Neural cell (in vitro differentiated cells): ENCODE data around the gene MPDZ. TPM values are rescaled to one million over a fixed set of nuclear protein-coding genes. Genes with fewer than 3 reads are reported as not detected.

Experiments used
- H2AFZ ChIP-seq: fragments of 200-600, 300-800 bp; sonication (generic), shearing (Covaris generic); 2 replicates; pipeline ENCODE4 v1.6.0; 2014; ENCODE audit warnings: low read depth, mild to moderate bottlenecking, antibody characterized with exemption, low read length, moderate library complexity
- H3F3A ChIP-seq: fragments of 200-600 bp; shearing (Covaris generic); 2 replicates; pipeline ENCODE4 v1.6.1; 2016; ENCODE audit warnings: mild to moderate bottlenecking, moderate library complexity, mixed read lengths, antibody characterized with exemption, low read length; ENCODE audit not compliant: insufficient read depth, poor library complexity, severe bottlenecking
- H3K27ac ChIP-seq: fragments of 200-600, 300-800 bp; sonication (generic), shearing (Covaris generic); 2 replicates; pipeline ENCODE4 v1.5.1; 2014; ENCODE audit warnings: mild to moderate bottlenecking, low read length, moderate library complexity
- H3K27me3 ChIP-seq: fragments of 300-800, 200-600 bp; sonication (generic), shearing (Covaris generic); 2 replicates; pipeline ENCODE4 v1.6.0; 2014; ENCODE audit warnings: mild to moderate bottlenecking, low read depth, low read length, moderate library complexity; ENCODE audit not compliant: insufficient read depth
- H3K36me3 ChIP-seq: fragments of 300-800, 200-600 bp; sonication (generic), shearing (Covaris generic); 2 replicates; pipeline ENCODE4 v1.5.1; 2014; ENCODE audit warnings: mild to moderate bottlenecking, antibody characterized with exemption, low read length, moderate library complexity; ENCODE audit not compliant: insufficient read depth
- H3K4me2 ChIP-seq: fragments of 300-800, 200-600 bp; sonication (generic), shearing (Covaris generic); 2 replicates; pipeline ENCODE4 v1.6.0; 2014; ENCODE audit warnings: mild to moderate bottlenecking, low read length
- H3K4me3 ChIP-seq: fragments of 300-800, 200-600 bp; sonication (generic), shearing (Covaris generic); 2 replicates; pipeline ENCODE4 v1.5.1; 2014; ENCODE audit warnings: mild to moderate bottlenecking, low read length, moderate library complexity
- H3K79me2 ChIP-seq: fragments of 200-600 bp; shearing (Covaris generic); replicated peaks from 2 replicates; pipeline ENCODE4 v1.6.0; 2014; ENCODE audit warnings: mild to moderate bottlenecking, low read length, moderate library complexity; ENCODE audit not compliant: insufficient read depth
- H3K9ac ChIP-seq: fragments of 300-800, 200-600 bp; sonication (generic), shearing (Covaris generic); 2 replicates; pipeline ENCODE4 v1.6.1; 2016; ENCODE audit warnings: mild to moderate bottlenecking, low read length, mixed read lengths
- H3K9me2 ChIP-seq: fragments of 200-600 bp; shearing (Covaris generic); 2 replicates; pipeline ENCODE4 v1.6.1; 2016; ENCODE audit warnings: mild to moderate bottlenecking, low read length, mixed read lengths; ENCODE audit not compliant: insufficient read depth
- H3K9me3 ChIP-seq: fragments of 200-600, 300-800 bp; sonication (generic), shearing (Covaris generic); 2 replicates; pipeline ENCODE4 v1.6.1; 2016; ENCODE audit warnings: mild to moderate bottlenecking, mixed run types, low read length, moderate library complexity, mixed read lengths
- H4K20me1 ChIP-seq: fragments of 200-600 bp; shearing (Covaris generic); 2 replicates; pipeline ENCODE4 v1.6.1; 2016; ENCODE audit warnings: mild to moderate bottlenecking, mixed run types; ENCODE audit not compliant: insufficient read depth
- CTCF ChIP-seq: fragments of 450-650 bp; IDR thresholded peaks from 2 replicates; pipeline ENCODE4 v1.5.1; 2014; ENCODE audit warnings: antibody characterized with exemption, mild to moderate bottlenecking, moderate library complexity; ENCODE audit not compliant: poor library complexity, severe bottlenecking
- EP300 ChIP-seq: fragments of 450-650 bp; conservative IDR thresholded peaks from 2 replicates; pipeline ENCODE4 v1.6.1; 2014; ENCODE audit warnings: antibody characterized with exemption, mild to moderate bottlenecking, moderate library complexity; ENCODE audit not compliant: poor library complexity, severe bottlenecking
- EZH2 ChIP-seq: fragments of 200-600, 300-800 bp; shearing (Covaris generic), sonication (generic); IDR thresholded peaks from 2 replicates; pipeline ENCODE4 v1.6.1; 2014; ENCODE audit warnings: antibody characterized with exemption, low read length, borderline replicate concordance, mild to moderate bottlenecking; ENCODE audit not compliant: insufficient read depth, poor library complexity, severe bottlenecking
- MXI1 ChIP-seq: fragments of 450-650 bp; conservative IDR thresholded peaks from 2 replicates; pipeline ENCODE4 v1.6.1; 2014; ENCODE audit warnings: antibody characterized with exemption, mild to moderate bottlenecking; ENCODE audit not compliant: poor library complexity, severe bottlenecking
- POLR2AphosphoS5 ChIP-seq: IDR thresholded peaks from 2 replicates; pipeline ENCODE4 v1.6.1; 2012
- RAD21 ChIP-seq: fragments of 450-650 bp; conservative IDR thresholded peaks from 2 replicates; pipeline ENCODE4 v1.6.1; 2014; ENCODE audit warnings: antibody characterized with exemption, mild to moderate bottlenecking, moderate library complexity
- REST ChIP-seq: IDR thresholded peaks from 2 replicates; pipeline ENCODE4 v1.6.1; 2012; ENCODE audit warnings: borderline replicate concordance
- SMC3 ChIP-seq: fragments of 450-650 bp; conservative IDR thresholded peaks from 2 replicates; pipeline ENCODE4 v1.6.1; 2014; ENCODE audit warnings: antibody characterized with exemption, mild to moderate bottlenecking, moderate library complexity; ENCODE audit not compliant: poor library complexity
- TAF1 ChIP-seq: IDR thresholded peaks from 2 replicates; pipeline ENCODE4 v1.6.1; 2012; ENCODE audit warnings: low read depth
- polyA plus RNA-seq: library from polyadenylated mRNA; depleted of rRNA; stranded (reverse); fragments of >200 nt; gene quantifications from 2 replicates; pipeline ENCODE4 v1.2.3, GENCODE V29; 2014

Gene MPDZ
- polyA plus RNA-seq, 1 donor from 2014 or later = 13.1 TPM

GRCh38 chr9:13171261-13171660 lies 108.2 kb downstream of the MPDZ start:
- H3K4me2 ChIP-seq = no peak overlapping the region
- no peaks in the 10 kb centered on the region for H3F3A ChIP-seq
- no peaks in the 10 kb centered on the region for H3K36me3 ChIP-seq
- TF ChIP-seq EZH2 = no peak
- TF ChIP-seq MXI1 = no peak
- no peak for TF ChIP-seq RAD21
- no peak for TF ChIP-seq CTCF
- no peak for TF ChIP-seq REST
- no peak for TF ChIP-seq TAF1
- no peak for TF ChIP-seq POLR2AphosphoS5
- no peak for TF ChIP-seq SMC3
- no peak overlapping the region for H3K4me3 ChIP-seq
- no peaks in the 10 kb centered on the region for H3K27me3 ChIP-seq
- H3K27ac ChIP-seq = no peak overlapping the region
- no peaks in the 10 kb centered on the region for H3K9me3 ChIP-seq
- H3K9ac ChIP-seq = no peak overlapping the region
- no peaks in the 10 kb centered on the region for H4K20me1 ChIP-seq
- no peak overlapping the region for H2AFZ ChIP-seq
- H3K79me2 ChIP-seq = no peaks in the 10 kb centered on the region
- no peaks in the 10 kb centered on the region for H3K9me2 ChIP-seq

- H3K4me3 ChIP-seq = no peak overlapping the region
- no peak overlapping the region for H2AFZ ChIP-seq
- H3K9me3 ChIP-seq = no peaks in the 10 kb centered on the region
- no peak overlapping the region for H3K9ac ChIP-seq
- H4K20me1 ChIP-seq = no peaks in the 10 kb centered on the region
- H3K4me2 ChIP-seq = no peak overlapping the region
- no peak for TF ChIP-seq TAF1
- no peak for TF ChIP-seq EZH2
- TF ChIP-seq RAD21 = no peak
- TF ChIP-seq EP300 = no peak
- TF ChIP-seq CTCF = no peak
- no peak for TF ChIP-seq POLR2AphosphoS5
- TF ChIP-seq MXI1 = no peak
- TF ChIP-seq REST = no peak
- no peak for TF ChIP-seq SMC3
- no peaks in the 10 kb centered on the region for H3K79me2 ChIP-seq
- peaks cover 4% of the 10 kb centered on the region for H3F3A ChIP-seq
- H3K27me3 ChIP-seq = no peaks in the 10 kb centered on the region
- no peaks in the 10 kb centered on the region for H3K9me2 ChIP-seq
- no peaks in the 10 kb centered on the region for H3K36me3 ChIP-seq
- no peak overlapping the region for H3K27ac ChIP-seq
These were observed 112.5 kb downstream of the MPDZ start for GRCh38 chr9:13166996-13167395.
